ENCODE results near the gene APC. TPM values are rescaled to one million over a fixed set of nuclear protein-coding genes. Genes with fewer than 3 reads are reported as not detected.
A peak's percentile ranks its signal among the peaks of the same experiment; 100 is the strongest.

The APC gene
- total and polyA plus RNA-seq, 2 of the 13 experiments (the other 11 are each of a cell fraction or from before 2014, with no cell fraction given) = 6.1 to 19.0 TPM

DNA sequence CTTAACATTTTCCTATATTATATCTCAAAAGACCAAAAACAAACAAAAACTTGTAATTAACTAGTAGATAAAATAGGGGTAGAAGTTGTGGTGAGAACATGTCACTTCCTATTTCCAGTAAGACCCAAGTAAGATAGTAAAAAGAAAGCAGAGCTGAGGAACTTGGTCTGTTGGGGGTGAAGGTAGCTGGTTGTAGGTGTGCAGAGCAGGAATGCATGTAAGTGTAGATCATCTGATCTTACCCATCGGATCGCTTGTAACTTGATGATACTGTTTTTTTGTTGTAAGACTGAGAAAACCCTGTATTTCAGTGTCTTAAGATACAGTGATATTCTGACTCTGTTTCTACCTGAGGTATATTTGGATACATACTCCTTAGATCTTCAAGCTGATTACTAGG lies 129.1 kb downstream of the APC start:
- 92% methylated on average over 2 of the region's 2 CpGs for WGBS (ENCODE audit: low lambda C conversion rate)
- Histone ChIP-seq H3K27ac (ENCODE audit: extremely low read length, insufficient read depth, low read length) (no peak overlapping the region), H3K9me3 (ENCODE audit: low read length) (no peaks in the 10 kb centered on the region), H3K27me3 (ENCODE audit: control insufficient read depth in 1 of 2, insufficient read depth in 2 of 2, low read length in 2 of 2) (no peaks in the 10 kb centered on the region; a peak in 1 of 5 replicates), H4K20me1 (ENCODE audit: insufficient read depth, low read length) (no peaks in the 10 kb centered on the region), H3K4me2 (ENCODE audit: low read depth, low read length) (no peak overlapping the region), H3K36me3 (replicated peaks in 1 of 2; ENCODE audit: control insufficient read depth in 1 of 2, insufficient read depth in 2 of 2, low read length in 2 of 2) (peaks cover 11 to 40% of the 10 kb centered on the region in 2 experiments; a peak in 4 of 5 replicates), H2AFZ (ENCODE audit: low read length) (no peak overlapping the region), H3K4me3 (replicated peaks in 1 of 3; ENCODE audit: insufficient read depth in 1 of 3, low read depth in 2 of 3, low read length in 3 of 3) (no peak overlapping the region), H3K9ac (ENCODE audit: insufficient read depth, low read depth, low read length) (no peak overlapping the region), H3K4me1 (ENCODE audit: insufficient read depth, low read length) (peaks cover 33% of the 10 kb centered on the region), H3K79me2 (ENCODE audit: insufficient read depth, low read length) (peaks cover 26% of the 10 kb centered on the region)
- intact Hi-C loops (cut with micrococcal nuclease; ENCODE audit: unreplicated experiment) = no loop called here
- BruUV-seq (replicated peaks) = no TSS peak
- DNase-seq (ENCODE audit: low spot score) (no peak), ATAC-seq (no peak), FAIRE-seq (no peak)
- TF ChIP-seq RBFOX2 (IDR thresholded peaks at IDR 0.05; ENCODE audit: low read depth, low read length) (0 out of 2 replicates have a peak, but pooled peaks have one; percentile 21), ZNF124 (CRISPR knock-in tag; IDR thresholded peaks at IDR 0.05) (no peak)
- in situ Hi-C loops (cut with HindIII; ENCODE audit: extremely low pct_ligation_motif_present, low pct_unique_long_range_greater_than_20kb) = no loop called here
- CTCF ChIA-PET (ENCODE audit: low intra/inter-chr PET ratio, low total read pairs) = no interaction called here
- POLR2A ChIA-PET = no interaction called here

DNA sequence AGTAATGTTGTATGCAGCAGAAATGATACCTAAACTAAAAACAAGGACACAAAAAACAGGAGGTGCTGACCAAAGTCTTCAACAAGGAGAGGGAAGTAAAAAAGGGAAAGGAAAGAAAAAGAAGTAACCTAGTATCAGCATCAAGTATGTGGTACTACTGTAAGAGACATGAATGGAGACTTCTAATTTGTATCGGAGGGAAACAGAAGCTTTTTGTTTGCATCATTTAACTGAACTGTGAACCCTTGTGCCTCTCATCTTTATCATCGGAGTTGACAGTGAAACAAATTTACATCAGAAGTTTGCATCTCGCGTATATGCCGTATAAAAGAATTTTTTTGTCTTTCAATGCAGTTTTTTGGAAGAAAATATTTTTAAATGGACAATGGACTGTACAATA lies 129.7 kb downstream of the APC start:
- DNase-seq (ENCODE audit: low spot score) = no peak
- Histone ChIP-seq H3K4me3 (replicated peaks in 1 of 3; ENCODE audit: insufficient read depth in 1 of 3, low read depth in 2 of 3, low read length in 3 of 3) (no peak overlapping the region), H3K27ac (ENCODE audit: extremely low read length, insufficient read depth, low read length) (no peak overlapping the region), H3K4me1 (ENCODE audit: insufficient read depth, low read length) (peaks cover 30% of the 10 kb centered on the region), H3K36me3 (replicated peaks in 1 of 2; ENCODE audit: control insufficient read depth in 1 of 2, insufficient read depth in 2 of 2, low read length in 2 of 2) (peaks cover 11 to 40% of the 10 kb centered on the region in 2 experiments; a peak in 4 of 5 replicates), H3K4me2 (ENCODE audit: low read depth, low read length) (no peak overlapping the region), H3K79me2 (ENCODE audit: insufficient read depth, low read length) (peaks cover 19% of the 10 kb centered on the region), H2AFZ (ENCODE audit: low read length) (no peak overlapping the region), H3K27me3 (ENCODE audit: control insufficient read depth in 1 of 2, insufficient read depth in 2 of 2, low read length in 2 of 2) (no peaks in the 10 kb centered on the region), H3K9ac (ENCODE audit: insufficient read depth, low read depth, low read length) (no peak overlapping the region), H4K20me1 (ENCODE audit: insufficient read depth, low read length) (no peaks in the 10 kb centered on the region), H3K9me3 (ENCODE audit: low read length) (no peaks in the 10 kb centered on the region)
- 92% methylated on average over 5 of the region's 5 CpGs for WGBS (ENCODE audit: low lambda C conversion rate)
- no TSS peak for BruUV-seq (replicated peaks)
- intact Hi-C loops (cut with micrococcal nuclease; ENCODE audit: unreplicated experiment) (no loop called here), in situ Hi-C loops (cut with HindIII; ENCODE audit: extremely low pct_ligation_motif_present, low pct_unique_long_range_greater_than_20kb) (no loop called here)
- CTCF ChIA-PET (ENCODE audit: low intra/inter-chr PET ratio, low total read pairs) = no interaction called here
- TF ChIP-seq PHF8 (CRISPR knock-in tag; IDR thresholded peaks at IDR 0.05) = no peak
- TF ChIP-seq ZFP82 (CRISPR knock-in tag; IDR thresholded peaks at IDR 0.05; ENCODE audit: borderline replicate concordance) = no peak
- no peak for TF ChIP-seq SSRP1 (CRISPR knock-in tag; IDR thresholded peaks at IDR 0.05)
- POLR2A ChIA-PET = no interaction called here
- ATAC-seq = no peak
- FAIRE-seq = peak; percentile 28
